ENCODE data around the gene NECAP2. TPM values are rescaled to one million over a fixed set of nuclear protein-coding genes. Genes with fewer than 3 reads are reported as not detected.

Gene NECAP2
- total RNA-seq (2014; rRNA removed; shearing (Covaris generic)), result 44.0 and 45.7 TPM in 2 replicates

GRCh38 chr1:16440470-16441281 lies at the start of gene NECAP2:
Gene NECAP2 (plus strand): TSS chr1:16440724. CDS start chr1:16440762, 38 bp downstream.
- peak; percentile 96 to 97 for DNase-seq
- Histone ChIP-seq H3K36me3 (no peaks in the 10 kb centered on the region; the same call in 1 of the 2 replicates), H3K27me3 (no peaks in the 10 kb centered on the region), H3K4me3 (peak within 1 kb of the TSS; percentile 92), H3K9me3 (replicated peaks) (no peaks in the 10 kb centered on the region), H3K4me1 (no peaks in the 10 kb centered on the region), H3K27ac (peak within 1 kb of the TSS; percentile 41)

- H3K4me3 ChIP-seq, result no peak overlapping the region
- no peaks in the 10 kb centered on the region for H3K9me3 ChIP-seq (replicated peaks)
- H3K27me3 ChIP-seq, result no peaks in the 10 kb centered on the region
- 0 out of 2 replicates have a peak, but pooled peaks cover 6% of the 10 kb centered on the region for H3K4me1 ChIP-seq
- H3K36me3 ChIP-seq, result peaks cover 43% of the 10 kb centered on the region
- no peak overlapping the region for H3K27ac ChIP-seq
- DNase-seq, result no peak
Observed at GRCh38 chr1:16391411-16391810, 49.1 kb upstream of the NECAP2 start.

GRCh38 chr1:16392740-16393569 lies 47.6 kb upstream of the NECAP2 start:
- Histone ChIP-seq H3K36me3 (peaks cover 52% of the 10 kb centered on the region), H3K9me3 (replicated peaks) (no peaks in the 10 kb centered on the region), H3K4me1 (peaks cover 8% of the 10 kb centered on the region; the same call in 1 of the 2 replicates), H3K4me3 (no peak overlapping the region), H3K27ac (no peak overlapping the region), H3K27me3 (no peaks in the 10 kb centered on the region)
- DNase-seq, result no peak

- Histone ChIP-seq H3K4me1 (peaks cover 8% of the 10 kb centered on the region; the same call in 1 of the 2 replicates), H3K9me3 (replicated peaks) (no peaks in the 10 kb centered on the region), H3K27me3 (no peaks in the 10 kb centered on the region), H3K36me3 (peaks cover 55% of the 10 kb centered on the region), H3K27ac (no peak overlapping the region), H3K4me3 (no peak overlapping the region)
- no peak for DNase-seq
Observed at GRCh38 chr1:16393570-16394521, 46.7 kb upstream of the NECAP2 start.

GRCh38 chr1:16394977-16395376 lies 45.5 kb upstream of the NECAP2 start:
- H3K27ac ChIP-seq, result no peak overlapping the region
- no peak overlapping the region for H3K4me3 ChIP-seq
- H3K4me1 ChIP-seq, result peaks cover 8% of the 10 kb centered on the region; the same call in 1 of the 2 replicates
- H3K9me3 ChIP-seq (replicated peaks), result no peaks in the 10 kb centered on the region
- no peak for DNase-seq
- H3K36me3 ChIP-seq, result peaks cover 63% of the 10 kb centered on the region
- H3K27me3 ChIP-seq, result no peaks in the 10 kb centered on the region

GRCh38 chr1:16396591-16396990 lies 43.9 kb upstream of the NECAP2 start:
- no peak overlapping the region for H3K4me3 ChIP-seq
- H3K9me3 ChIP-seq (replicated peaks), result no peaks in the 10 kb centered on the region
- peaks cover 65% of the 10 kb centered on the region for H3K36me3 ChIP-seq
- peaks cover 3% of the 10 kb centered on the region; the same call in 1 of the 2 replicates for H3K4me1 ChIP-seq
- H3K27ac ChIP-seq, result no peak overlapping the region
- peak; percentile 59 for DNase-seq
- no peaks in the 10 kb centered on the region for H3K27me3 ChIP-seq

- Histone ChIP-seq H3K27ac (no peak overlapping the region), H3K36me3 (peaks cover 65% of the 10 kb centered on the region), H3K27me3 (no peaks in the 10 kb centered on the region), H3K4me1 (peaks cover 3% of the 10 kb centered on the region; the same call in 1 of the 2 replicates), H3K4me3 (no peak overlapping the region), H3K9me3 (replicated peaks) (no peaks in the 10 kb centered on the region)
- no peak for DNase-seq
Observed at GRCh38 chr1:16397120-16397519, 43.4 kb upstream of the NECAP2 start.

- no peaks in the 10 kb centered on the region for H3K27me3 ChIP-seq
- no peak overlapping the region for H3K27ac ChIP-seq
- peaks cover 57% of the 10 kb centered on the region for H3K36me3 ChIP-seq
- no peak for DNase-seq
- H3K4me3 ChIP-seq, result no peak overlapping the region
- H3K4me1 ChIP-seq, result peaks cover 3% of the 10 kb centered on the region; the same call in 1 of the 2 replicates
- no peaks in the 10 kb centered on the region for H3K9me3 ChIP-seq (replicated peaks)
Observed at GRCh38 chr1:16398371-16398953, 42.1 kb upstream of the NECAP2 start.

GRCh38 chr1:16402742-16403141 lies 37.8 kb upstream of the NECAP2 start:
- Histone ChIP-seq H3K27ac (no peak overlapping the region), H3K27me3 (no peaks in the 10 kb centered on the region), H3K4me1 (no peaks in the 10 kb centered on the region), H3K36me3 (peaks cover 18% of the 10 kb centered on the region), H3K4me3 (no peak overlapping the region), H3K9me3 (replicated peaks) (no peaks in the 10 kb centered on the region)
- DNase-seq, result no peak

GRCh38 chr1:16405441-16405840 lies 35.1 kb upstream of the NECAP2 start:
- no peak overlapping the region for H3K4me3 ChIP-seq
- H3K27me3 ChIP-seq, result no peaks in the 10 kb centered on the region
- H3K4me1 ChIP-seq, result no peaks in the 10 kb centered on the region
- no peaks in the 10 kb centered on the region for H3K36me3 ChIP-seq
- H3K27ac ChIP-seq, result no peak overlapping the region
- H3K9me3 ChIP-seq (replicated peaks), result no peaks in the 10 kb centered on the region
- peak in 1 of 2 experiments; percentile 25 for DNase-seq

- Histone ChIP-seq H3K4me3 (no peak overlapping the region), H3K36me3 (no peaks in the 10 kb centered on the region), H3K27ac (no peak overlapping the region), H3K4me1 (no peaks in the 10 kb centered on the region), H3K9me3 (replicated peaks) (no peaks in the 10 kb centered on the region), H3K27me3 (no peaks in the 10 kb centered on the region)
- DNase-seq, result no peak
Observed at GRCh38 chr1:16406868-16407267, 33.7 kb upstream of the NECAP2 start.

- Histone ChIP-seq H3K27ac (no peak overlapping the region), H3K4me3 (no peak overlapping the region), H3K27me3 (peaks cover 3% of the 10 kb centered on the region; the same call in 1 of the 2 replicates), H3K4me1 (no peaks in the 10 kb centered on the region), H3K36me3 (no peaks in the 10 kb centered on the region), H3K9me3 (replicated peaks) (no peaks in the 10 kb centered on the region)
- DNase-seq, result no peak
Observed at GRCh38 chr1:16409536-16410152, 30.9 kb upstream of the NECAP2 start.

GRCh38 chr1:16410803-16411202 lies 29.7 kb upstream of the NECAP2 start:
- Histone ChIP-seq H3K4me1 (no peaks in the 10 kb centered on the region), H3K27me3 (peaks cover 3% of the 10 kb centered on the region; the same call in 1 of the 2 replicates), H3K27ac (no peak overlapping the region), H3K9me3 (replicated peaks) (no peaks in the 10 kb centered on the region), H3K4me3 (no peak overlapping the region), H3K36me3 (no peaks in the 10 kb centered on the region)
- no peak for DNase-seq
